H9 (cell line): ENCODE data around the gene ULK4. TPM values are rescaled to one million over a fixed set of nuclear protein-coding genes. Genes with fewer than 3 reads are reported as not detected.
A peak's percentile ranks its signal among the peaks of the same experiment; 100 is the strongest.

Source experiments
- DNase-seq: peaks from one replicate; pipeline ENCODE4 v3.0.0-alpha.2; 2017
- H2AFZ ChIP-seq: one replicate; pipeline ENCODE4 v1.6.1; 2013; ENCODE audit warnings: mild to moderate bottlenecking, low read length, control low read depth, moderate library complexity
- H2AK5ac ChIP-seq: 2 replicates; pipeline ENCODE4 v1.6.1; 2013; ENCODE audit warnings: low read length, control low read depth, mixed read lengths; ENCODE audit not compliant: insufficient read length
- H2BK120ac ChIP-seq: one replicate; pipeline ENCODE4 v1.6.1; 2013; ENCODE audit warnings: low read depth, mild to moderate bottlenecking, low read length, control low read depth, inconsistent platforms; ENCODE audit not compliant: poor library complexity, severe bottlenecking
- H2BK12ac ChIP-seq: 2 replicates; pipeline ENCODE4 v1.6.1; 2013; ENCODE audit warnings: low read length, control low read depth, mixed read lengths, low read depth; ENCODE audit not compliant: insufficient read length
- H2BK15ac ChIP-seq: 2 replicates; pipeline ENCODE4 v1.6.1; 2013; ENCODE audit warnings: low read depth, low read length, control low read depth
- H2BK20ac ChIP-seq: one replicate; pipeline ENCODE4 v1.6.1; 2013; ENCODE audit warnings: low read depth, mild to moderate bottlenecking, low read length, control low read depth, inconsistent platforms; ENCODE audit not compliant: poor library complexity, severe bottlenecking
- H2BK5ac ChIP-seq: 2 replicates; pipeline ENCODE4 v1.6.1; 2013; ENCODE audit warnings: low read length, control low read depth, mixed read lengths; ENCODE audit not compliant: insufficient read length
- H3K14ac ChIP-seq: 2 replicates; pipeline ENCODE4 v1.6.1; 2013; ENCODE audit warnings: low read length, control low read depth; ENCODE audit not compliant: insufficient read depth
- H3K18ac ChIP-seq: 2 replicates; pipeline ENCODE4 v1.6.1; 2013; ENCODE audit warnings: low read depth, mild to moderate bottlenecking, mixed read lengths, low read length, control low read depth; ENCODE audit not compliant: insufficient read length
- H3K23ac ChIP-seq: 2 replicates; pipeline ENCODE4 v1.6.1; 2013; ENCODE audit warnings: low read length, control low read depth, mixed read lengths, low read depth; ENCODE audit not compliant: insufficient read length
- H3K23me2 ChIP-seq: 2 replicates; pipeline ENCODE4 v1.6.1; 2013; ENCODE audit warnings: low read depth, mild to moderate bottlenecking, mixed read lengths, low read length, control low read depth; ENCODE audit not compliant: insufficient read length, poor library complexity, severe bottlenecking
- H3K27ac ChIP-seq: 2 replicates; pipeline ENCODE4 v1.5.1; 2013; ENCODE audit warnings: low read length, control low read depth, mixed read lengths, low read depth; ENCODE audit not compliant: insufficient read length
- H3K27me3 ChIP-seq: 2 replicates; pipeline ENCODE4 v1.6.1; 2013; ENCODE audit warnings: low read length, control low read depth, inconsistent platforms; ENCODE audit not compliant: insufficient read depth
- H3K4ac ChIP-seq: 2 replicates; pipeline ENCODE4 v1.6.1; 2013; ENCODE audit warnings: low read depth, mild to moderate bottlenecking, control low read depth, inconsistent platforms, low read length, moderate library complexity
- H3K4me1 ChIP-seq: 2 replicates; pipeline ENCODE4 v1.6.1; 2013; ENCODE audit warnings: low read length, control low read depth, inconsistent platforms; ENCODE audit not compliant: insufficient read depth
- H3K4me2 ChIP-seq: 2 replicates; pipeline ENCODE4 v1.6.1; 2013; ENCODE audit warnings: low read length, control low read depth, mixed read lengths; ENCODE audit not compliant: insufficient read length, insufficient read depth
- H3K56ac ChIP-seq: 2 replicates; pipeline ENCODE4 v1.6.1; 2013; ENCODE audit warnings: low read depth, mild to moderate bottlenecking, mixed read lengths, low read length, control low read depth; ENCODE audit not compliant: insufficient read length
- H3K79me1 ChIP-seq: 2 replicates; pipeline ENCODE4 v1.6.1; 2013; ENCODE audit warnings: low read depth, mild to moderate bottlenecking, moderate library complexity, low read length, control low read depth, inconsistent platforms; ENCODE audit not compliant: insufficient read depth, poor library complexity, severe bottlenecking
- H3K79me2 ChIP-seq: 2 replicates; pipeline ENCODE4 v1.6.1; 2013; ENCODE audit warnings: low read length, control low read depth, inconsistent platforms; ENCODE audit not compliant: insufficient read depth
- H3K9ac ChIP-seq: 2 replicates; pipeline ENCODE4 v1.6.1; 2013; ENCODE audit warnings: low read length, control low read depth, mixed read lengths; ENCODE audit not compliant: insufficient read length; ENCODE audit errors: extremely low read depth
- H3K9me3 ChIP-seq: one replicate; pipeline ENCODE4 v1.6.1; 2013; ENCODE audit warnings: low read depth, low read length, inconsistent platforms; ENCODE audit not compliant: control insufficient read depth
- H3T11ph ChIP-seq: one replicate; pipeline ENCODE4 v1.6.1; 2013; ENCODE audit warnings: mild to moderate bottlenecking, low read length, control low read depth, inconsistent platforms
- H4K20me1 ChIP-seq: one replicate; pipeline ENCODE4 v1.6.1; 2013; ENCODE audit not compliant: control insufficient read depth, insufficient read length, insufficient read depth
- H4K5ac ChIP-seq: 2 replicates; pipeline ENCODE4 v1.6.1; 2013; ENCODE audit warnings: low read depth, mild to moderate bottlenecking, mixed read lengths, low read length, control low read depth; ENCODE audit not compliant: insufficient read length
- H4K8ac ChIP-seq: replicated peaks from 2 replicates; pipeline ENCODE4 v1.6.1; 2013; ENCODE audit warnings: low read length, control low read depth, mixed read lengths, low read depth; ENCODE audit not compliant: insufficient read length
- H4K91ac ChIP-seq: 2 replicates; pipeline ENCODE4 v1.6.1; 2013; ENCODE audit warnings: low read depth, mild to moderate bottlenecking, moderate library complexity, mixed read lengths, low read length, control low read depth; ENCODE audit not compliant: insufficient read length
- H3K27ac Mint-ChIP-seq, 3 experiments: 2 replicates in 2 of 3; 3 replicates in 1 of 3; pipeline ENCODE4 v1.8.0; 2020 to 2021; ENCODE audit warnings: mixed read lengths in 3 of 3, mild to moderate bottlenecking in 1 of 3, moderate library complexity in 1 of 3
- H3K27me3 Mint-ChIP-seq: 2 replicates; pipeline ENCODE4 v1.8.0; 2021; ENCODE audit warnings: low read depth, mild to moderate bottlenecking, moderate library complexity, mixed read lengths
- H3K36me3 Mint-ChIP-seq, 3 experiments: 2 replicates in 2 of 3; 3 replicates in 1 of 3; pipeline ENCODE4 v1.8.0; 2020 to 2021; ENCODE audit warnings: low read depth in 3 of 3, mixed read lengths in 3 of 3; ENCODE audit not compliant: insufficient read depth in 1 of 3
- H3K4me1 Mint-ChIP-seq, 2 experiments: 2 replicates each; pipeline ENCODE4 v1.8.0; 2020; ENCODE audit warnings: mixed read lengths in 2 of 2
- H3K4me3 Mint-ChIP-seq, 2 experiments: 2 replicates in 1 of 2; 3 replicates in 1 of 2; pipeline ENCODE4 v1.8.0; 2020 to 2021; ENCODE audit warnings: mild to moderate bottlenecking in 2 of 2, mixed read lengths in 2 of 2, moderate library complexity in 1 of 2
- H3K9me3 Mint-ChIP-seq, 2 experiments: 2 replicates in 1 of 2; 3 replicates in 1 of 2; pipeline ENCODE4 v1.8.0; 2020; ENCODE audit warnings: mild to moderate bottlenecking in 2 of 2, mixed read lengths in 2 of 2, moderate library complexity in 1 of 2
- CTCF ChIP-seq: fragments of 200-600 bp; sonication (generic); conservative IDR thresholded peaks from 3 replicates; pipeline ENCODE4 v1.8.0; 2021; ENCODE audit warnings: antibody characterized with exemption, mild to moderate bottlenecking
- WGBS: extraction: QIAGEN DNeasy Blood & Tissue Kit; methylation state at CpG from one replicate; pipeline ENCODE4 v1.1.7; 2013; ENCODE audit warnings: missing lambda C conversion rate, low lambda C conversion rate, mixed read lengths; ENCODE audit not compliant: insufficient read length; ENCODE audit errors: extremely low coverage; 5-methylcytosine and 5-hydroxymethylcytosine counted together
- total RNA-seq: library from RNA; stranded (reverse); gene quantifications from 2 replicates; pipeline ENCODE4 v1.2.1, GENCODE V29; 2021

ULK4 gene
- total RNA-seq, 1 experiment from 2014 or later, result 12.9 TPM

DNA sequence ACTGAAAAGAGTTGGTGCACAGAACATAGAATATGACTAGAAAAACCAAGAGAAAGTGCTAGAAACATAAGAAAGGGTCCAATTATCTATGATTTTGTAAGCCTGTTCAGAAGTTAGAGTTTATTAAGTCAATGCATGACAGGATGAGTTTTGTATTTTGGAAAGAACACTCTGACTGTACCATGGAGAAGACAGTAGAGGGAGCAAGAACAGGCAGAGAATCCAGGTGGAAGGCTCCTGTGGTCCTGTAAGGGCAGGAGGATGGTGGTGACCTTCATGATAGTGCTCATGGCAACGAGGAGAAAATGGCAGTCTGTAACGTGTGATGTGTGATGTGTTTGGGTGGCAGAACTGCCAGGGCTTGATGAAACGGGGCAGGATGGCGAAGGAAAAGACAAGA lies 513.5 kb downstream of the ULK4 start:
- Histone ChIP-seq H2BK15ac (no peak overlapping the region), H3K4me2 (no peak overlapping the region), H3K9me3 (no peaks in the 10 kb centered on the region), H3K27me3 (no peaks in the 10 kb centered on the region), H4K5ac (no peak overlapping the region), H4K20me1 (no peaks in the 10 kb centered on the region), H2BK12ac (no peak overlapping the region), H3K4ac (no peak overlapping the region), H3K18ac (no peak overlapping the region), H3K23me2 (no peaks in the 10 kb centered on the region), H3K9ac (no peak overlapping the region), H3K79me1 (no peaks in the 10 kb centered on the region), H3T11ph (no peak overlapping the region), H2AFZ (no peak overlapping the region), H3K27ac (no peak overlapping the region), H2BK5ac (no peak overlapping the region), H4K8ac (no peak overlapping the region), H3K79me2 (no peaks in the 10 kb centered on the region), H3K4me1 (no peaks in the 10 kb centered on the region), H3K14ac (no peak overlapping the region), H3K56ac (no peak overlapping the region), H4K91ac (no peak overlapping the region), H2AK5ac (no peak overlapping the region), H2BK20ac (no peak overlapping the region), H3K23ac (no peak overlapping the region), H2BK120ac (no peak overlapping the region)
- no peaks in the 10 kb centered on the region for H3K9me3 Mint-ChIP-seq
- DNase-seq, result no peak
- peak; percentile 42; the same call in 2 of the 3 replicates for TF ChIP-seq CTCF
- WGBS, result no CpG with 5 or more reads among the region's 4 CpGs
- no peaks in the 10 kb centered on the region for H3K27me3 Mint-ChIP-seq
- H3K4me1 Mint-ChIP-seq, result peaks cover 4 to 7% of the 10 kb centered on the region in 2 experiments
- peaks cover 0 to 5% (median 4%) of the 10 kb centered on the region in 3 experiments; a peak in 5 of 7 replicates for H3K36me3 Mint-ChIP-seq
- H3K27ac Mint-ChIP-seq, result 0 out of 7 replicates have a peak overlapping the region, but pooled peaks of 1 of the 3 experiments have one; percentile 15
- H3K4me3 Mint-ChIP-seq, result no peak overlapping the region
